ENCODE results near the gene BLTP2. TPM values are rescaled to one million over a fixed set of nuclear protein-coding genes. Genes with fewer than 3 reads are reported as not detected.

The BLTP2 gene
- total RNA-seq, 1 donor from 2014 or later = 65.6 TPM

GRCh38 chr17:28648698-28649097, 3.7 kb upstream of the BLTP2 start:
- TF ChIP-seq POLR2A (IDR thresholded peaks at IDR 0.05) (no peak), CTCF (IDR thresholded peaks at IDR 0.05) (no peak), POLR2AphosphoS5 (IDR thresholded peaks at IDR 0.05; ENCODE audit: insufficient read depth in 1 of 2, low read depth in 1 of 2) (no peak)
- Histone ChIP-seq H3K27ac (no peak overlapping the region), H3K9me3 (no peaks in the 10 kb centered on the region), H3K4me3 (no peak overlapping the region), H3K27me3 (no peaks in the 10 kb centered on the region), H3K4me1 (peaks cover 21% of the 10 kb centered on the region), H3K36me3 (peaks cover 0 to 21% of the 10 kb centered on the region in 2 donors)
- no peak for DNase-seq (ENCODE audit: extremely low spot score in 2 of 2)
- intact Hi-C loops (cut with DNase I) = no loop called here

- TF ChIP-seq POLR2A (IDR thresholded peaks at IDR 0.05) (no peak), POLR2AphosphoS5 (IDR thresholded peaks at IDR 0.05; ENCODE audit: insufficient read depth in 1 of 2, low read depth in 1 of 2) (no peak), CTCF (IDR thresholded peaks at IDR 0.05) (no peak)
- peak overlapping the region in 1 of 2 donors; percentile 15 for H3K4me3 ChIP-seq
- H3K9me3 ChIP-seq = no peaks in the 10 kb centered on the region
- peak overlapping the region; percentile 92 for H3K27ac ChIP-seq
- H3K4me1 ChIP-seq = peaks cover 41% of the 10 kb centered on the region
- peaks cover 0 to 29% of the 10 kb centered on the region in 2 donors for H3K36me3 ChIP-seq
- H3K27me3 ChIP-seq = no peaks in the 10 kb centered on the region
- intact Hi-C loops (cut with DNase I) = no loop called here
- DNase-seq (ENCODE audit: extremely low spot score in 2 of 2) = no peak
Measured at GRCh38 chr17:28646039-28646754, 1.2 kb upstream of the BLTP2 start.

- peaks cover 41% of the 10 kb centered on the region for H3K4me1 ChIP-seq
- intact Hi-C loops (cut with DNase I) = no loop called here
- no peaks in the 10 kb centered on the region for H3K9me3 ChIP-seq
- no peak for DNase-seq (ENCODE audit: extremely low spot score in 2 of 2)
- peaks cover 0 to 31% of the 10 kb centered on the region in 2 donors for H3K36me3 ChIP-seq
- no peaks in the 10 kb centered on the region for H3K27me3 ChIP-seq
- H3K27ac ChIP-seq = peak overlapping the region; percentile 92
- H3K4me3 ChIP-seq = peak overlapping the region; percentile 89 to 95
- no peak for TF ChIP-seq POLR2AphosphoS5 (IDR thresholded peaks at IDR 0.05; ENCODE audit: insufficient read depth in 1 of 2, low read depth in 1 of 2)
- no peak for TF ChIP-seq CTCF (IDR thresholded peaks at IDR 0.05)
- no peak for TF ChIP-seq POLR2A (IDR thresholded peaks at IDR 0.05)
Measured at GRCh38 chr17:28645576-28645939, 600 bp upstream of the BLTP2 start.

GRCh38 chr17:28643983-28644786, 773 bp downstream of the BLTP2 start:
- H3K4me1 ChIP-seq = peaks cover 41% of the 10 kb centered on the region
- H3K4me3 ChIP-seq = peak overlapping the region; percentile 89 to 95
- no peaks in the 10 kb centered on the region for H3K9me3 ChIP-seq
- no peak for TF ChIP-seq POLR2A (IDR thresholded peaks at IDR 0.05)
- no peak for TF ChIP-seq POLR2AphosphoS5 (IDR thresholded peaks at IDR 0.05; ENCODE audit: insufficient read depth in 1 of 2, low read depth in 1 of 2)
- TF ChIP-seq CTCF (IDR thresholded peaks at IDR 0.05) = peak in 1 of 3 experiments; percentile 34
- H3K27me3 ChIP-seq = no peaks in the 10 kb centered on the region
- peak in 1 of 2 donors; percentile 90 for DNase-seq (ENCODE audit: extremely low spot score in 2 of 2)
- peak overlapping the region; percentile 92 for H3K27ac ChIP-seq
- intact Hi-C loops (cut with DNase I) = no loop called here
- peaks cover 5 to 45% of the 10 kb centered on the region in 2 donors for H3K36me3 ChIP-seq
